Inferior parietal cortex (tissue), 1 donor: ENCODE results near the gene WDR86.

Experiments used
- DNase-seq: peaks from one replicate; pipeline ENCODE4 v3.0.0-alpha.2; 2016; ENCODE audit errors: extremely low spot score

The WDR86 gene

DNA sequence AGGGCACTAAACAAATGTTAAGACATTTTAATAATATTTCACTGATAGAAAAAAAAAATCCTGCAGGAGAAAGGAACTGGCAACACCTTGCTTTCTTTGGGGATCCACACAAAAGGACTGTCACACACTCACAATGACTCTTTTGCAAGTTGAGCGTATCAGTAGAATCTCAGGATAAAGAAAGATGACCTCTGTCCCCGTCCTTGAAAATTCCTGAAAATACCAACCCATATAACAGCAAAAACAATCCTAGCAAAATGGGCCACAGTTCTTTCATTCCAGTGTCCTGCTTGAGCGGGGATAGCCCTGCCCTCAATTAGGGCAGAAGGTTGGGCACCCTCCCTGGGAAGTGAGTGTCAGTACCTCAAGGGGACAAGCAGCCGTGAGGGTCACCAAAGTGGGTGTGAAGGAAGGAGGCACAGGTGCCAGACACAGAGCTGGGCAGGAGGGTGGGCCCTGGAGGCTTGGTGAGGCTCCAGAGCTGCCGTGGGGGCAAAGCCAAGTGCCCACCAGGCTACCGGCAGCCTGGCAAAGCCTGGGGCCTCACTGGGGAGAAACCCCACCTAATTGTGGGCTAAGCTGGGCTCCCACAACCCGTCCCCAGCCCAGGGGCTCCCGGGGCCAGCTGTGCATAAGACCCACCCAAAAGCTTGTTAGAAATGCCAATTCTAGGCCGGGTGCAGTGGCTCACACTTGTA, 2.8 kb downstream of the WDR86 start:
- no peak for DNase-seq

DNA sequence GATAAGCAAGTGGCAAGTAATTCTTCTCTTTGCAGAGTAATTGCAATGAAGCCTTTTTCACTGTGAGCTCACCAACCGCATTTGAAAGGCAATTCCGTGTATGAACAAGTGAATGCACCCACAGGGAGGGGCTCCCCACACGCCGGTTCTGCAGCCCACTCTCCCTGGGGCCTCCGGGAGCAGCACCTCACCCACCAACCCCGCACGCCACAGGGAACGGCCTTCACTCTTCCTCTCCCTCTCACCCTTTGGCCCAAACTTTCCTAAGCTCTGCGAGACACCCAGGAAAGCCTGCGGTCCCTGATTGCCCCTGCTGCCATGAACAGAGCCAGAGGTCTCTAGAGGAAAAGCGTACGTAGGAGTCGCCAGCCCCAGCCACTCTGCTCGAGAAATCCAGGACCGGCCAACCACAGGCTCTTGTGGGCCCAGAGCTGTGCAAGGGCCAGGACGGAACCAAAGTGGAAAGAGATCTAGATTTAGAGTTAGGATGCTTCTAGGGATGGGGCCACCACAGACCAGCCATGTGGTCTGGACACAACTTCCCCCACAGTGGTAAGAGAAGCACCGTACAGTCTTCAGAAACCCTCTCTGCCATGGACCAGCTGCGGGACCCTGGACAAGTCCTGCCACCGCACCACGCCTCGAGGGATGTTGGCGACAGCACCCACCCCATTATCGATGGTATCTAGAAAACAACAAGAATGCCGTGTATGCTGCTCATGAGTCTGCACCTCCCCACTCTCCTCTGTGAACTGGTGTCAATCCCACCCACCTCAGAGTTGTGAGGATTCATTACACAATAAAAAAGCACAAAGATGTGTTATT, 3.6 kb downstream of the WDR86 start:
- DNase-seq = no peak

DNA sequence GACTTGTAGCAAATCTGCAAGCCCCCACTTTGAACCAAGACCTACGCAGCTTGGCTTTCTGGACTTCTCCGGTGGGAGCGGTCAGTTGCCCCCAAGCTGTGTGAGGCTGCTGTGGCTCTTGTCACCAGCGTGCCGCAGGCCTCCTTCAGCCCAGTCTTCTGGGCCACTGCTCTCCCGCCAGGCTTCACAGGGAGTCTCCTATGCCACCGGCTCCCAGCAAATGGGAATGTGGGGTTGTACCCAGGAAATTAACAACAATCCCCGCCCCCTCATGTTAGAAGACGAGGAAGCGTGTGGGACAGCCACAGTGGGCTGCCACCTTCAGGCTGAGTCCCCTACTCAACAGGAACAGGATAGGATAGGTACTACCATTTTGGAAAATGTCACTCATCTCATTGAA, 4.2 kb downstream of the WDR86 start:
- no peak for DNase-seq

DNA sequence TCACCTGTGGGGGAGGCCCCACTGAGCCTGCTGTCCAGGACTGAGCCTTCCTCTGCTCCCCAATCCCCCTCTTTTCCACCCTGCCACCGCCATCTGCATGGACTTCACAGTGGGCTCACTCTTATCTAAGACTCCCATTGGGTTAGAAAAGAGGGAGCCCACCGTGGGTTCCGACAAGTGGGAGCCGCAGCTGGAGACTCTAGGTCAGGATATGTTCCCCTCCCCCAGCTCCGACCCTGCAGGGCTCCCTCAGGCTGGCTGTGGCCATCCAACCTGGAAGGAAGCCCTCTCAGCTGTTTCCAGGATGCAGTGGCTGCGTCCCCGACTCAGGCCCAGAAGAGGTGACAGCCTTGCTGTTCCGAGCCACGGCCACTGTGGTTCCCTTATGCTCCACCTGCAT, 4.8 kb downstream of the WDR86 start:
- no peak for DNase-seq

DNA sequence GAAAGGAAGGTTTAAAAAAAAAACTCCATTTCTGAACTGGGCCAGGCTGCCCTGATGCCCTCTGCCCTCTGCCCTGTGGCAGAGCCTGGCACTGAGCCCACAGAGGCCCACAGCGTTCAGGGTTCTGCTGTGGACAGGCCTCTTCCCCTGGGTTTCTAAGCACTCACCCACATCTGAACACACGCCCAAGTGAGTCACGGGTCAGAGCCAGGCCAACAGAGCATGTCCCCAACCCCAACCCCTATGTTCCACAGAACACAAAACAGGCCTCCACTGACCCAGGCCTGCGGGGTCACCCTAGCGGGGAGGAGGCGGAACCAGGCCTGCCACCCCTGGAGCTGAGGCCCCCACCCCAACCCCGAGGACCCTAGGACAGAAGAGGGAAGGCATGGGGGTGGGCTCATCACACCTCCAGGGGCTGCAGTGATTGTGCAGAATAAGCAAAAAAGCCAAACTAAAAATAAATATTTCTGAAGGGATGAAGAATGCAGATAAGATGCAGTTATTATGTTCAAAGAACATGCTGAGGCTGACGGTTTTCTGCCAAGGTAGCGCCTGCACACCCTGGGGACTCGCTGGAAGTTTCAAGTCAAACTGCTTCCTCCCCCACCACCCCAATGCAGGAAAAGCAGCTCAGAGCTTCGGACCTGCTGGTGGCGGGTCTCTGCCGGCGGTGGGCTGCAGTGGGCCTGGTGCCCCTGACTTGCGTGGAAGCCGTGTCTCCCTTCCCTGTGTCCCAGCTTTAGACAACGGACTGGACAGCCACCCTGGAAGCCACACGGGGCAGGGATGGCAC, 5.4 kb downstream of the WDR86 start:
- DNase-seq = no peak

DNA sequence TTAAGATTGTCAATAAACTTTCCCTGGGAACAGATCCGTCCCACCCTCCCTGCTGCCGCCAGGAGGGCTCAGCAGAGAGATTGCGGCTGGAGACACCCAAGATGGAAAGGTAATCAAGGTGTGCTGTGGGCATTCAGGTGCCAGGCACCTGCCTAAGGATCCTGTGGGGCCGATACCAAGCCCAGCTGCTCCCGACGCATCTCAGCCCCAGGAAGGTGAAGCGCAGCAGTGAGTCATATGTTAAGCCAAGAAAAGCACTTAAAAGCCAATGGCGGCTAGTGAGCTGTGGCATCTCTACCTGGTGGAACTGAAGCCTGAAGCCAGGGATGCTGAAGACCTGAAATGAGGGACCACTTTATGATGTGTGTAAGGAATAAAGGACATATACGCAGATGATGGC, 6.1 kb downstream of the WDR86 start:
- no peak for DNase-seq

DNA sequence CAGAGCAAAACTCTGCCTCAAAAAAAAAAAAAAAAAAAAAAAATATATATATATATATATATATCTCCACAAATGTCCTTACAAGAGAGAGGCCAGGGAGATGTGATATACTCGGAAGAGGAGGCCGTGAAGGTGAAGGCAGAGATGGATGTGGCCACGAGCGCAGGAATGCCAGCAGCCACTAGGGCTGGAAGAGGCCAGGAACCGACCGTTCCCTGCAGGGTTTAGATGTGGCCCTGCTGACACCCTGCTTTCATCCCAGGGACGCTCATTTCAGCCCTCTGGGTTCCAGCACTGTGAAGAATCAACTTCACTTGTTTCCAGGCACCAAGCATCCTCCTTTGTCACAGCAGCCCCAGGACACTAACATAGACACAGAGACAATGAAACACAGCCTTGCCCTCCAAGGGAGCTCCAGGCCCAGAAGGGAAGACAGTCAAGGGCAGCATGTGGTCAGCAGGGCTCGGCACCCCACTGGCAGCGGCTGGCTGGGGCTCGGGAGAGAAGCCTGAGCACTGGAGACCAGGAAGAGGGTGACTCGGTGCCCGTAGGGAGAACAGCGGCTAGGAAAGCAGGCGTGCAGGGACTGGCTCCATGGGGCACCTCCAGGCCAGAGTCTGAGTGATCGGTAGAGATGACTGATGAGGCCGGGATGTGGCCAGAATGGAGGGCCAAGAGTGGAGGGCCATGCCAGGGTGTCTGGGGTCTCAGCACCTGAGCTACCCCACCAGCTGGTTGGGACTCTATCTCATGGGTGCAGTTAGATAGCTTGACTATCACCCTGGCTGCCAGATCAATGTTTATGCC, 7.6 kb downstream of the WDR86 start:
- no peak for DNase-seq

DNA sequence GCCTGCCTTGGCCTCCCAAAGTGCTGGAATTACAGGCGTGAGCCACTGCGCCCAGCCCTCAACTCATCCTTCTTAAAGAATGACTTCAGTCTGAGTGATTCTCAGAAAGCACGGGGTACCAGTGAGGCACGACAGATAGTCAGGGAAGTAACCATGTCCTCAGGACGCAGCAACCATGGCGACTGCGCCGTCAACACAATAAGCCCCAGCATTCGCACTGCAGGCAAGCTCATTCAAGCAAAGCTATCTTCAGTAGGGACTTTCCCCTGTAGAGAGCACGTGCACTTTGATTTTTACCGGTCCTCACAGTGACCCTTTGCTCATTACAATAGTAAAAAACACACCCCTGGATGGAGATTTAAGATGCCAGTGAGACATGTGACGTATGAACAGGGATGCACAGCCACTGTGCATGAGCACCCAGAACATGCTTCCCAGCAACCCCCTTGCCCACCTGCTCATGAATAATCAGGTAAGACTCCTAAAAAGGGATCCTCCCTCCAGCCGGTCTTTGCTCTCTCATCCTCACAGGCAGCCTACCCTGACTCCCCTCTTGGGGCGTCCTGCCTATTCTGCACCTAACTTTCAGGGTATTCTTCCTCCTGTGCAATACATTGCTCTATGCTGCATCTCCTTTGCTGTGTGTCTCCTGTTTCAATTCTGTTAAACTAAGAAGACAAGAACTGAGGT, 9.1 kb downstream of the WDR86 start:
- no peak for DNase-seq

DNA sequence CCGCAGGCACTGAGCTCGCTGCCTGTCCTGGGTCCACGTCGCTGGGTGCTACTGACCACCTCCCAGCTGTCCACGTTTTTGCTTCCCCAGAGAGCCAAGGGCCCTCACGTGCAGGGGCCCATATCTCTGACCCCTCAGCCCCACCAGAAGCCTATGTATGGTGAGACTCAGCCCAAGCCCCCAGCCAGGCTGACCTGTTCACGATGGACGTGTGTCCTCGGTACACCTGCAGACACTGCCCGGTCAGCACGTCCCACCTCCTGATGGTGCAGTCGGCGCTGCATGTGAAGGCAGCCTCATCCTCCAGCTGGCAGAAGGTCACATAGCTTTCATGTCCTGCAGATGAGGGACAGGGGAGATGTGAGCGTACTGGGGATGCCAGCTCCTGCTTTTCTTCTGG, 9.9 kb downstream of the WDR86 start:
- DNase-seq = no peak

DNA sequence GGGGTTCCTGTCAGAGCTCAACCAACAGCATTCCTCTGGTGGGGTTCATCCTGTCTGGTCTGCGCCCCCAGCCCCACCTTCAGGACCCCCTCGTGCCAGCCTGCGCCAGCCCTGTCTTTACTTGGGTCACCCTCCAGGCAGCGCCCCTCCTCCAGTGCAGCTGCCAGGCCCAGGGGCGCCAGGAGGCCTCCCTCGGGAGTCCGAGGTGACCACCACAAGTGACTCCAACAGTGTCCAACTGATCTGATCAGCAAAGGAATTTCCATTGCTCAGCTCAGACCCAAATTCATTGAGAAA, 10.6 kb downstream of the WDR86 start:
- no peak for DNase-seq

DNA sequence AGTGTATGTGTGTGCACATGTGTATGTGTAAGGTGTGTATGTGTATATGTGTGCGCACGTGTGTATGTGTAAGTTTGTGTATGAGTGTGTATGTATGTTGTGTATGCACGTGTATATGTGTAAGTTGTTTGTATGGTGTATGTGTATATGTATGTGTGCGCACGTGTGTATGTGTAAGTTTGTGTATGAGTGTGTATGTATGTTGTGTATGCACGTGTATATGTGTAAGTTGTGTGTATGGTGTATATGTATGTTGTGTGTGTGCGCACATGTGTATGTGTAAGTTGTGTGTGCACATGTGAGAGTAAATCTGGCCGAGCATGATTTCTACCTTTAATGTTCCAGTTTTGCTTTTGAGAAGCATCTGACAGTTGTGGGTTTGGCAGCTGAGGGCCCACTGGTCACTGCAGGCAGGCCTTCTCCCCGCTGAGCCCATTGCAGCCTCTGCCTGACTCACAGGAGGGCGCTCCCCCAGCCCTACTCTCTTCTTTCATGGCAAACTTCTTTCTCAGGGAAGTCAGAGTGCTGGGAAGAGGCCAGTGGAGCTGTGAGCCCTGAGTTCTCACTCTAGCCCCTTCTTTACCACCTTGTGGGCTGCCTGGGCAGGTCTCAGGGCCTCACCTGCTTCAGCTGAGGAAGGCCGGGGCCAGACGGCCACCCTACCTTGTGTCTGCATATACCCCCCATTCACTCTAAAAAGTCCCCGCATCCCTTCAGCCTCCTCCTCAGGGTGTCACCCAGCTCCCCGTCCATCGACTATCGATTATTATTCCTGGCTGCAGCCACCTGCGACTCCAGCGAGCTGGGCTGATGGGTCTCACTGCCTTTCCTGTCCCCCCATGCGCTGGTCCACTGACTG, 11.2 kb downstream of the WDR86 start:
- DNase-seq = no peak

DNA sequence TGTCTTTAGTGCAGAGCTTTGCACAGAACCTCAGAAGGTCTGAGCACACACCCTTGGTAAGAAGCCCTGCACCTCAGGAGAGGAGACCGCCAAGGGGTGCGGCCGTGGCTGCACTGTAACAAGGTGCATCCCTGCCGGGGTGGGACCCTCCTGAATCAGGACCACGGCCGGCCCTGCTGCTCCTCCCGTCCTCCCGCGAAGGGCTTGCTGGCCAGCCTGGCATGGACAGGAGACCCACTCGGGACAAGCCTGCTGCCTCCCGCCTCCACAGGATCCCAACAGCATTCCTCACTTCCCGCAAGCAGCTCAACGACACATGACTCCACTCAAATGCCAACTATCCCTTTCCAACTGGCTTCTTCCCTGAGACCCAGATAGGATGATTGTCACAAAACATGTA, 12.8 kb downstream of the WDR86 start:
- no peak for DNase-seq

DNA sequence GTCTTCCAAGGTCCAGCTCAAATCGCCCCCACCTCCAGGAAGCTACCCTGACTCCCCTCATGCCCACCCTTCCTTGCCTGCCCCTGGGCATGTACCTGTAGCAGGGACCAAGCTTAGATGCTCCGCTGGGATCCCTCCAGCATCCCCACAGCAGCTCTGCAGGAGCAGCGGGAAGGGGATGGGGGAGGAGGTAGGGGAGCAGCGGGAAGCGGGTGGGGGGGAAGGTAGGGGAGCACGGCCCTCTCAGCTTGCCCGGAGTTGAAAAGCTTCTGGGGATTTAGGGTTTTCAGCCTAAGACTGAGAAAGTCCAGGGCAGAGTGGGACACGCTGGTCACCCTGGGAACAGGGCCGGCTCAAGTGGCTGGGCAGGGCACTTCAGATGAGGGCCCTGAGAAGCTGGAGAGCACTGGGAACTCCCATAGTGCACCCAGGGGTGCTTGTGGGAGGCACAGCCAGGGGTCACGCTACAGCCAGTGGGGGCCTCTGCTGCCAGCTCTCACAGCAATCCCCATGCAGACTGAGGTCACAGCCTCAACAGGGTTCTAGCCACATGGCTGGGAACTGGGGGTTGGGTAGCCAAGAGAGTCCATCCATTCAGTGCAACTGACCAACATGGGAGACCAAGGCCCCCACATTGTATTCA, 13.4 kb downstream of the WDR86 start:
- DNase-seq = no peak

DNA sequence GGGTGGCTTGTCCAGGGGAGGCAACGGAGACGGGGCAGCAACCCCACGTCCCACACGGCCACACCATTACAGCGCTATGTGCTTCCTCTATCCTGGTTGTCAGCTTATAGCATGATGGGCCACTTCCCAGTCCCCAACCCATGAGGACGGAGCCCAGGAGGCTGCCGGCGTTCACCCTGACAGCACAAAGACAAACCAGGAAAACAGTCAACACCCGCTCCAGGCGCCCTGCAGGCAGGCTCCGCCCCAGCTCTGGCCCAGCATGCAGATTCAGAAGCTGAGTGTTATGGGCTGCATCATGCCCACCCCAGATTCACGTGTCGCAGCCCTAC, 14.8 kb downstream of the WDR86 start:
- DNase-seq = no peak

DNA sequence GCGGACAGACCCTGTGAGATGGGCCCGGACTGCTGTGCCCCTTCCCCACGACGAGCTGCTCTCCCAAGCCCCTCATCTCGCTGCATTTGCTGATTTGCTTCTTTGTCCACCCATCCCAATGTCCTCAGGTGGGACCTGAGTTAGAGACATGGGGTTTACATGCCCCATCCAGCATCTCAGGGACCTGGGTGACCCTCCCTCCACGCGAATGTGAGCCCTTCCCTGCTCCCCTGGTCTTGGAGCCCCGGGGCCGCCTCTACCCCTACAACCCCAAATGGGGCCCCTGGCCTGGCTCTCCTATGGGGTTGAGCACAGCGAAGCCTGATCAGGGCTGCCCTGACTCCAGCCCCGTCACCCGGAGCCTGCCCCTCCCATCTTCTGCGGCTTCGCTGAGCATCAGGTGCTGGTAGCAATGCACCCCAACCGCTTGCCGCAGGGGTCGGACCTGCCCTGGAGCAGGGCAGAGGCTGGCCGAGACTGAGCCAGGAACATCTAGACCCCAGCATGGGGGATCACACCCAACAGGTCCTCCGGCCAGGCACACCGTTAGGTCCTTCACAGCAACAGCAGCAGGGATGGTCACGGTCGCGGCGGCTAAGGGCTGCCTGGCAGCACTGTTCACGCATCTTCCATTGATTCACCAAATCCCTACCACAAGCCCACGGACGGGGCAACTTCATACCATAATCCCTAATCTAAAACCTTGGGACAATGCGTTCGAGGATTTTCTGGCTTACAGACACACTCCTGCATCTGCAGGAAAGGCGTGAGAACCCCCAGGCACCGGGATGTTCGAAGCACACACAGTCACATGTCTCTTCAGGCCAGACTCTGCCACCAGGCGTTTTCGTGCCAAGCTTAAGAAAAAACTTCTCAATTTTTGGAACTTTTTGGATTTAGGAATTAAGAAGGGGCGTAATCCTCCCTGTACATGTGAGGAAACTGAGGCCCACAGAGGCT, 15.5 kb downstream of the WDR86 start:
- DNase-seq = no peak

DNA sequence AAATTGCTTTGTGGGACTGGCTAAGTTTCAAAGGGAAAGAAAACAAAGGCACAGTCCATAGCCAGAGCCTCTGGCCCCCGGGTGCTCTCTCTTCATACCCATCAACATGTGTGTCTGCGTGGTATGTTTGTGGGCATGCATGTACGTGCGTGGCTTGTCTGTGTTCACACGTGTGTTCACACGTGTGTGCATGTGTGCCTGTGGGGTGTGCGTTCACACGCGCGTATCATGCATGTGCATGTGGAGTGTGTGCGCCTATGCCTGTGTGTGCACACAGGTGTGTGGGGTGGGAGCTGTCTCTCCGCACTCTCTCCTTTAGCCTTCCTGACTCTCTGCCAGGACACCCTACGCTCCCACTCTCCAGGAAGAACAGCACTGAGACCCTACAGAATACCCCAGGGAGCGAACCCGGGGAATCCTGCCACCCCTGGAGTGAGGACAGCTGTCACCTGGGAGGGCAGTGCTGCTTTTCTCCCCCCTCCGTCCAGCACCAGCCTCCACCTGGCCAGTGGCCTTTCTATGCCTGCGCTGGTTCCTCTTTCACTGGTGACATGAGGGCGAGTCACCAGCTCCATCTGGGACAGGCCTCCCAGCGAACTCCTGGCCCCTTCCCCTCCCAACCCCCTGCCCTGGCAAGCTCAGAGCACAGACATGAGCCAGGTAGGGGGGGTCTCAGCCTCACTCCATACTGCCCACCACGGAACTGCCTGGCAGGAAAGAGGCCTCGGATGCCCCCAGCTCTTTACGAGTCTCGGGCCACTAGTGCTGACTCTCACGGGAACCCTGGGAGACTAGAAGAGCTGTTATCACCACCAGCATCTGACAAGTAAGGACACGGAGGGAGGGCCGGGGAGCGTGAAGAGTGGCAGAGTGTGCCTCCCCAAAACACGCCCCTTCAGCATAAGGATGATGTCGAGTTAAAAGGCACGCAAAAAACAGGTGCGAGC, 16.5 kb downstream of the WDR86 start:
- no peak for DNase-seq

DNA sequence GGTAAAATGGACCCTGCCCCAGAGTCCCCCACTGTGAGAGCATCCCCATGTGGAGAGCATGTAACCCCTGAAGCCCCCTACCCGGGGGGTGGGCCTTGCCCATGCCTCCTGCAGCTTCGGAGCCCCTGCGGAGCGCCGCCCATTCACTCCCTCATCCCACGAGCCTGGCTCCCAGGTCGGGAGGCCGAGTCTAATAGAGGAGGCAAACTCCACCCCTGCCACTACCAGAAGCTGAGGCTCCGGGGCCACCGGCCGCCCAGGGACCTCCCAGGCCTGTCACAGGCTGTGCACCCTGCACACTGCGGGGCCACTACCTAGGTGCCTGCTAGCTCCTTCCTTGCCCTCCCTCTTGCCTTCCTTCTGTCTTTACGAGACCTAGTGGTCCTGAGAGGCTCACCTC, 17.4 kb downstream of the WDR86 start:
- DNase-seq = no peak

DNA sequence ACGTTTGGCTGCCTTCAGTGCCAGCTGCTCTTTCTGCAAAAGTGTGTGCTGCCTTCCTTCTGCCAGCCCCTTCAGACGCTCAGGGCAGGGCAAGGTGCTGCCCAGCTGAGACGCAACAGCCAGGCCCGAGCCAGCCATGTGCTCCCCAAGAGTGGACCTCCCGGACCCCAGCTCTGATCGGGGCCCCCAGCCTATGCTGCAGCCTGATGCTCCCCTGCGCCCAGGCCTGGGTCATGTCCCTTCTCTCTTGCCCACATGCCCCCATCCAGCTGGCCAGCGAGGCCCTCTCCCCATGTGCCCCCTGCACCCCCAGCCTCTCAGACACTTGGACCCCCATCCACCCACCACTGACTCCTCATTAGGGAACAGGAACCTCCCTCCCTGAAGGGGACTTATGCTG, 17.8 kb downstream of the WDR86 start:
- no peak for DNase-seq
